ENCODE results near the gene SLC25A34.

The SLC25A34 gene

GRCh38 chr1:15733726-15734226 is 2.3 kb upstream of the SLC25A34 start:
- DNase-seq: no peak

- DNase-seq: no peak
These were observed 1.8 kb upstream of the SLC25A34 start for GRCh38 chr1:15734296-15734695.

- no peak for DNase-seq
These were observed 1.2 kb upstream of the SLC25A34 start for GRCh38 chr1:15734901-15735300.

GRCh38 chr1:15735304-15736037 is 587 bp upstream of the SLC25A34 start:
- DNase-seq: no peak

- no peak for DNase-seq
These were observed 819 bp downstream of the SLC25A34 start for GRCh38 chr1:15736892-15737261.

GRCh38 chr1:15737324-15738319 is 1.6 kb downstream of the SLC25A34 start:
- no peak for DNase-seq

GRCh38 chr1:15738416-15739113 is 2.5 kb downstream of the SLC25A34 start:
- DNase-seq: no peak

- DNase-seq: no peak
These were observed 3.2 kb downstream of the SLC25A34 start for GRCh38 chr1:15739259-15739658.

- DNase-seq: no peak
These were observed 3.7 kb downstream of the SLC25A34 start for GRCh38 chr1:15739745-15740144.

- DNase-seq: no peak
These were observed 5.1 kb downstream of the SLC25A34 start for GRCh38 chr1:15740924-15741850.

- no peak for DNase-seq
These were observed 6.3 kb downstream of the SLC25A34 start, which contains the start of gene TMEM82 for GRCh38 chr1:15742339-15742801. TMEM82 (plus strand) TSS chr1:15742499; CDS start chr1:15742560, 61 bp downstream.

- DNase-seq: no peak
These were observed 8.1 kb downstream of the SLC25A34 start for GRCh38 chr1:15744122-15744679.

- no peak for DNase-seq
These were observed 11.3 kb downstream of the SLC25A34 start for GRCh38 chr1:15747378-15747777.

GRCh38 chr1:15748264-15748663 is 12.2 kb downstream of the SLC25A34 start:
- DNase-seq: no peak

GRCh38 chr1:15748690-15749398 is 12.8 kb downstream of the SLC25A34 start:
- no peak for DNase-seq

GRCh38 chr1:15749399-15750291 is 13.6 kb downstream of the SLC25A34 start:
- no peak for DNase-seq

- DNase-seq: no peak
These were observed 14.9 kb downstream of the SLC25A34 start for GRCh38 chr1:15750924-15751323.

GRCh38 chr1:15751717-15752116 is 15.7 kb downstream of the SLC25A34 start:
- DNase-seq: no peak

GRCh38 chr1:15753776-15754175 is 17.7 kb downstream of the SLC25A34 start:
- no peak for DNase-seq

All from activated gamma-delta T cell (primary cell).